K562 (cell line): Measurements from ENCODE around the gene SNCB. TPM values are rescaled to one million over a fixed set of nuclear protein-coding genes. Genes with fewer than 3 reads are reported as not detected.

Source experiments
- ATAC-seq: fragments of 200-7000 bp; cut with Tn5 transposase; 3 replicates; pipeline ENCODE4 v1.9.1; 2020; ENCODE audit warnings: moderate library complexity
- BruUV-seq: library from RNA; stranded (reverse); fragments of 400-500 nt; replicated peaks from 2 replicates; lab custom pipeline; 2021; lab: Mats Ljungman, UMichigan
- CTCF ChIA-PET: fragments of 300-600 bp; formaldehyde crosslinking; extraction: SDS; loops from one replicate; lab custom pipeline; 2021; ENCODE audit warnings: low intra/inter-chr PET ratio; lab: Yijun Ruan, JAX
- POLR2A ChIA-PET: fragments of 300-600, 350-650 bp; sonication (Branson Sonifier 250); formaldehyde crosslinking; extraction: SDS; loops from one replicate; lab custom pipeline; 2021; ENCODE audit warnings: antibody characterized with exemption, inconsistent platforms; lab: Yijun Ruan, JAX
- DNase-seq, 4 experiments: peaks; one replicate each; pipeline versions ENCODE4 v3.0.0 to v3.0.0-alpha.2; 2011 to 2018; ENCODE audit warnings: low spot score in 3 of 4, mixed read lengths in 3 of 4; ENCODE audit errors: extremely low read depth in 1 of 4
- FAIRE-seq: peaks from 2 replicates; lab custom pipeline; 2011; peaks lifted over from hg19 to GRCh38; lab: Jason Lieb, UNC
- H2AFZ ChIP-seq: 2 replicates; pipeline ENCODE4 v1.6.0; 2011; ENCODE audit warnings: low read depth, low read length, control low read depth, inconsistent platforms
- H3K27ac ChIP-seq: fragments of 200-600 bp; 3 replicates; pipeline ENCODE4 v1.8.0; 2011; ENCODE audit warnings: low read depth, mild to moderate bottlenecking, control low read depth, inconsistent platforms, low read length, moderate library complexity, mixed read lengths; ENCODE audit errors: extremely low read depth
- H3K27me3 ChIP-seq, 2 experiments: fragments of 300-600 bp in 1 of 2; 2 replicates in 1 of 2; 3 replicates in 1 of 2; pipeline versions ENCODE4 v1.6.0 to v1.8.0; 2011; ENCODE audit warnings: inconsistent platforms in 2 of 2, low read length in 2 of 2, mild to moderate bottlenecking in 1 of 2, mixed read lengths in 1 of 2, moderate library complexity in 1 of 2; ENCODE audit not compliant: control insufficient read depth in 2 of 2, insufficient read depth in 2 of 2
- H3K36me3 ChIP-seq: fragments of 300-600 bp; 3 replicates; pipeline ENCODE4 v1.8.0; 2011; ENCODE audit warnings: mild to moderate bottlenecking, low read length, inconsistent platforms; ENCODE audit not compliant: control insufficient read depth, insufficient read depth
- H3K4me1 ChIP-seq, 2 experiments: fragments of 200-600 bp in 1 of 2; replicated peaks in 1 of 2; 2 replicates in 1 of 2; 3 replicates in 1 of 2; pipeline versions ENCODE4 v1.5.1 to v1.8.0; 2011; ENCODE audit warnings: inconsistent platforms in 2 of 2, low read length in 2 of 2, mild to moderate bottlenecking in 1 of 2, mixed read lengths in 1 of 2, moderate library complexity in 1 of 2; ENCODE audit not compliant: control insufficient read depth in 2 of 2, insufficient read depth in 2 of 2
- H3K4me2 ChIP-seq: 2 replicates; pipeline ENCODE4 v1.6.1; 2011; ENCODE audit warnings: low read length, control low read depth, inconsistent platforms, mixed read lengths; ENCODE audit not compliant: insufficient read depth
- H3K4me3 ChIP-seq: fragments of 200-600 bp; sonication (generic), shearing (Covaris generic); 2 replicates; pipeline ENCODE4 v1.5.1; 2016; ENCODE audit warnings: control low read depth, inconsistent platforms
- H3K79me2 ChIP-seq: fragments of 200-600 bp; 3 replicates; pipeline ENCODE4 v1.8.0; 2011; ENCODE audit warnings: low read length, inconsistent platforms; ENCODE audit not compliant: control insufficient read depth, insufficient read depth
- H3K9ac ChIP-seq, 2 experiments: 2 replicates each; pipeline versions ENCODE4 v1.6.0 to v1.6.1; 2011; ENCODE audit warnings: low read depth in 2 of 2, low read length in 2 of 2, control low read depth in 1 of 2, inconsistent platforms in 1 of 2, mild to moderate bottlenecking in 1 of 2, mixed read lengths in 1 of 2; ENCODE audit not compliant: insufficient read depth in 1 of 2
- H3K9me1 ChIP-seq: one replicate; pipeline ENCODE4 v1.6.0; 2011; ENCODE audit warnings: inconsistent platforms, mild to moderate bottlenecking, low read length, moderate library complexity; ENCODE audit not compliant: control insufficient read depth, insufficient read depth
- H3K9me3 ChIP-seq: replicated peaks from 2 replicates; pipeline ENCODE4 v1.5.1; 2011; ENCODE audit warnings: low read depth, low read length, inconsistent platforms; ENCODE audit not compliant: control insufficient read depth, insufficient read depth
- H4K20me1 ChIP-seq: replicated peaks from 2 replicates; pipeline ENCODE4 v1.6.1; 2011; ENCODE audit warnings: low read length, inconsistent platforms, mixed read lengths; ENCODE audit not compliant: control insufficient read depth, insufficient read depth
- FOXM1 ChIP-seq, 2 experiments: fragments of 450-650 bp in 1 of 2; sonication (generic) in 1 of 2; formaldehyde crosslinking in 1 of 2; IDR thresholded peaks; 2 replicates each; pipeline versions ENCODE4 v1.6.1 to v1.9.0; 2017 to 2022; ENCODE audit warnings: low read depth in 2 of 2, mild to moderate bottlenecking in 2 of 2, missing genetic modification reagents in 1 of 2, moderate library complexity in 1 of 2
- KLF16 ChIP-seq: IDR thresholded peaks from 2 replicates; pipeline ENCODE4 v1.6.1; 2016; ENCODE audit warnings: antibody characterized with exemption
- MTA2 ChIP-seq: fragments of 450-650 bp; IDR thresholded peaks from 2 replicates; pipeline ENCODE4 v1.6.1; 2016; ENCODE audit warnings: low read depth
- NCOA4 ChIP-seq: fragments of 450-650 bp; IDR thresholded peaks from 2 replicates; pipeline ENCODE4 v1.6.1; 2018; ENCODE audit warnings: mild to moderate bottlenecking; ENCODE audit not compliant: partially characterized antibody
- RBM15 ChIP-seq: fragments of 200-400 bp; formaldehyde crosslinking; IDR thresholded peaks from 2 replicates; pipeline ENCODE4 v1.6.1; 2018; ENCODE audit warnings: mild to moderate bottlenecking, low read length, moderate library complexity; ENCODE audit not compliant: insufficient read depth
- TEAD4 ChIP-seq, 2 experiments: sonication (generic) in 1 of 2; formaldehyde crosslinking in 1 of 2; IDR thresholded peaks; 2 replicates each; pipeline versions ENCODE4 v1.6.1 to v1.8.0; 2012 to 2022; ENCODE audit warnings: borderline replicate concordance in 1 of 2, inconsistent platforms in 1 of 2, low read length in 1 of 2, mild to moderate bottlenecking in 1 of 2, missing genetic modification reagents in 1 of 2
- ZNF764 ChIP-seq: fragments of 250-450 bp; sonication (Bioruptor Pico); IDR thresholded peaks from 2 replicates; pipeline ENCODE4 v1.4.0; 2020; ENCODE audit warnings: low read depth, mild to moderate bottlenecking, moderate library complexity
- WGBS: fragments of 100-300 bp; shearing (Covaris generic); methylation state at CpG from one replicate; pipeline ENCODE4 v1.1.6; 2016; ENCODE audit warnings: low coverage, mixed read lengths; ENCODE audit not compliant: insufficient coverage; ENCODE audit errors: missing lambda C conversion rate; 5-methylcytosine and 5-hydroxymethylcytosine counted together
- in situ Hi-C: fragments of 300-500 bp; cut with MboI; formaldehyde crosslinking; loops from 4 replicates; pipeline ENCODE4 v1.15.0; 2018; ENCODE audit warnings: inconsistent platforms, mixed read lengths
- intact Hi-C: fragments of 100-400 bp; cut with micrococcal nuclease; formaldehyde crosslinking; loops from 2 replicates; pipeline ENCODE4 v1.14.2; 2022
- polyA plus RNA-seq, 8 experiments: library from polyadenylated mRNA; depleted of rRNA in 4 of 8; stranded (reverse) in 5 of 8; unstranded in 3 of 8; fragments of >200 nt; fragmentation: Nextera tagmentation in 2 of 8; fragmentation: Illumina TruSeq in 1 of 8; extraction: Ambion mirVana in 2 of 8; extraction: Trizol in 1 of 8; gene quantifications; 2 replicates each; pipeline versions ENCODE4 v1.2.1 to v1.2.3, GENCODE V29; 2011 to 2014; ENCODE audit warnings: inconsistent platforms in 1 of 8, missing spikeins in 1 of 8
- total RNA-seq, 7 experiments: library from RNA; depleted of rRNA in 6 of 7; stranded (reverse); fragments of >200 nt in 6 of 7; fragmentation: Illumina TruSeq in 2 of 7; extraction: Trizol in 2 of 7; gene quantifications; 2 replicates each; pipeline versions ENCODE4 v1.2.1 to v1.2.3, GENCODE V29; 2011 to 2021; ENCODE audit warnings: low replicate concordance in 1 of 7

The SNCB gene
- total and polyA plus RNA-seq, 9 of the 15 experiments (the other 6 are each of a cell fraction or from before 2014, with no cell fraction given), result not detected

DNA sequence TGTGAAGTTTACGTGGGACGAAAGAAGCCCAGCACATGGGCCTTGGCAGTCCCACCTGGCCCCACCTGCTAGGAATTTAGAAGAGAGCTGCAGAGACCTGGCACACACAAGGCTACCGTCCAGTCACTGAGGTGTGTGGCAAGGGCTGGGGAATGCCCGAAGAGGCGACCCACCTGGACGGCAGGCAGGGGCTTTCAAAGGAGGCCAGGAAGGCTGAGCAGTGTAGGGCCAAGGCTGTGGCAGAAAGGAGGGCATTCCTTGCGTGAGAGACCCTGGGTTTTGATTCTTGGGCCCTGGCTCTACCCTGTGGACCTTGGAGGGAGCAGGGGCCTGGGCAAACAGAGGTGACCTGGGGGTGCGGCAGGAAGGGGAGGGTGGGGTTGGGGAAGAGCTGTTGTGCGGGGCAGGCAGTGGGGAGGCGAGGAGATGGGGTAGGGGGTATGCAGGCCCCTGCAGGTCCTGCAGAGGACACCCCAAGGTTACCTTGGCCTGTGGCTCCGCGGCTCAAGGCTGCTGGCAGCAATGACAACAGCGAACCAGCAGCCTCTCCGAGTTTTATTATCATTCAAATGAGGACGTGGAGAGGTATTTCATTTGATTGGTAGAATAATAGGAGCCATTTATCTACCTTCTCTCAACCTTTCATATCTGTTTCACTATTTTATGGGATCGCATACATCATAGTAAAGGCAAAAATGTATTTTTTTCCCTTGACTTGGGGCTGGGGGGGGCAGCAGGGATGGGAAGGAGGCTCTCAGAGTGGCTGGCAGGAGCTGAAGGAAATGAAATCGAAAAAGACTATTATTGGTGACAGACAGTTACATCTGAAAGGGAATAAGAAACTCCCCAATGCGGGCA lies 41.8 kb upstream of the SNCB start:
- intact Hi-C loops (no loop called here), in situ Hi-C loops (no loop called here)
- H3K4me3 ChIP-seq, result no peak overlapping the region
- CTCF ChIA-PET, result no interaction called here
- no peaks in the 10 kb centered on the region for H3K79me2 ChIP-seq
- H3K4me1 ChIP-seq, result peaks cover 17% of the 10 kb centered on the region in 2 experiments
- H3K9me1 ChIP-seq, result no peaks in the 10 kb centered on the region
- no TSS peak for BruUV-seq
- FAIRE-seq (no peak), DNase-seq (no peak), ATAC-seq (no peak)
- H3K27me3 ChIP-seq, result peaks cover 23 to 31% of the 10 kb centered on the region in 2 experiments; a peak in 4 of 5 replicates
- H3K27ac ChIP-seq, result no peak overlapping the region
- TF ChIP-seq ZNF764 (CRISPR knock-in tag) (no peak), FOXM1 (IDR thresholded peaks at IDR 0.05; ENCODE audit: low read depth) (no peak), FOXM1 (CRISPR knock-in tag; IDR thresholded peaks at IDR 0.05; ENCODE audit: low read depth) (no peak), NCOA4 (no peak), TEAD4 (IDR thresholded peaks at IDR 0.05; ENCODE audit: low read length) (no peak), TEAD4 (CRISPR knock-in tag; IDR thresholded peaks at IDR 0.05; ENCODE audit: borderline replicate concordance) (no peak), KLF16 (no peak), RBM15 (no peak), MTA2 (no peak)
- 2% methylated on average over 13 of the region's 18 CpGs for WGBS
- no peak overlapping the region for H3K9ac ChIP-seq
- no peaks in the 10 kb centered on the region; the same call in 1 of the 2 replicates for H3K9me3 ChIP-seq
- POLR2A ChIA-PET, result no interaction called here
- H3K4me2 ChIP-seq, result no peak overlapping the region
- no peak overlapping the region for H2AFZ ChIP-seq
- H3K36me3 ChIP-seq, result no peaks in the 10 kb centered on the region
- H4K20me1 ChIP-seq, result no peaks in the 10 kb centered on the region; the same call in 1 of the 2 replicates
